ENCODE data around the gene ALDH6A1. TPM values are rescaled to one million over a fixed set of nuclear protein-coding genes. Genes with fewer than 3 reads are reported as not detected.

ALDH6A1 gene
- total RNA-seq, 1 donor from 2014 or later = 327 TPM

Other genes with a start within 250 kb of the ALDH6A1 start
- 10.9 TPM for gene PTGR2, start 232.6 kb downstream of the ALDH6A1 start, total RNA-seq
- 17.1 TPM for gene ZNF410, start 197.6 kb downstream of the ALDH6A1 start, total RNA-seq
- gene FAM161B, start 134.4 kb downstream of the ALDH6A1 start, total RNA-seq = 1.3 TPM
- 20.8 TPM for gene COQ6, start 134.2 kb downstream of the ALDH6A1 start, total RNA-seq
- 173 TPM for gene ENTPD5, start 65.2 kb downstream of the ALDH6A1 start, total RNA-seq
- 0.98 TPM for gene BBOF1, start 65.1 kb downstream of the ALDH6A1 start, total RNA-seq
- gene LIN52, start 503 bp upstream of the ALDH6A1 start, total RNA-seq = 5.6 TPM
- not detected for gene VSX2, start 155.0 kb upstream of the ALDH6A1 start, total RNA-seq
- 39.7 TPM for gene ABCD4, start 218.5 kb upstream of the ALDH6A1 start, total RNA-seq